Measurements from ENCODE around the gene AKR7A3.

AKR7A3 gene

DNA sequence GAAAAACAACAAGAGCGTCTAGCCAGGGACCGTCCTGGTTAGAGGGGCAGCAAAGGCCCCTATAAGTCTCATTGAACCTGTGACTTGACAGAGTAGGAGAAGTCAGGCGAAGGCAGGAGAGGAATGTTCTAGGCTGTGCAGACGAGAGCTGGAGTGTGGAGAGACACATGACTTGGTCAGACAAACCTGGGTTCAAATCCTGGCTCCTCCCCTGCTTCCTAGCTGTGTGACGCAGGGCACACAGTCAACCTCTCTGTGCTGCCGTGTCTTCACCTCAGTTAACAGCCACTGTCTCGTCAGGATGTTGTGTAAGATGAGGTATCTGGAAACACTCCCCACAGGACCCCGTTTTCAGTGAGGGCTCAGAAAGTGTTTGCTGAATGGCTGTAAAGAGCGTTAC lies 39.2 kb upstream of the AKR7A3 start:
- H3K4me3 ChIP-seq (replicated peaks; ENCODE audit: low read depth, low read length), result no peak overlapping the region
- TF ChIP-seq, protein P1, sequence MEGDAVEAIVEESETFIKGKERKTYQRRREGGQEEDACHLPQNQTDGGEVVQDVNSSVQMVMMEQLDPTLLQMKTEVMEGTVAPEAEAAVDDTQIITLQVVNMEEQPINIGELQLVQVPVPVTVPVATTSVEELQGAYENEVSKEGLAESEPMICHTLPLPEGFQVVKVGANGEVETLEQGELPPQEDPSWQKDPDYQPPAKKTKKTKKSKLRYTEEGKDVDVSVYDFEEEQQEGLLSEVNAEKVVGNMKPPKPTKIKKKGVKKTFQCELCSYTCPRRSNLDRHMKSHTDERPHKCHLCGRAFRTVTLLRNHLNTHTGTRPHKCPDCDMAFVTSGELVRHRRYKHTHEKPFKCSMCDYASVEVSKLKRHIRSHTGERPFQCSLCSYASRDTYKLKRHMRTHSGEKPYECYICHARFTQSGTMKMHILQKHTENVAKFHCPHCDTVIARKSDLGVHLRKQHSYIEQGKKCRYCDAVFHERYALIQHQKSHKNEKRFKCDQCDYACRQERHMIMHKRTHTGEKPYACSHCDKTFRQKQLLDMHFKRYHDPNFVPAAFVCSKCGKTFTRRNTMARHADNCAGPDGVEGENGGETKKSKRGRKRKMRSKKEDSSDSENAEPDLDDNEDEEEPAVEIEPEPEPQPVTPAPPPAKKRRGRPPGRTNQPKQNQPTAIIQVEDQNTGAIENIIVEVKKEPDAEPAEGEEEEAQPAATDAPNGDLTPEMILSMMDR (IDR thresholded peaks at IDR 0.05; ENCODE audit: insufficient read depth, low read length, poor library complexity, severe bottlenecking), result no peak
- DNase-seq (ENCODE audit: extremely low read depth, insufficient read length), result no peak
- H3K36me3 ChIP-seq (ENCODE audit: control insufficient read depth, insufficient read depth, low read length), result peaks cover 6% of the 10 kb centered on the region
- no peaks in the 10 kb centered on the region for H3K27me3 ChIP-seq (replicated peaks; ENCODE audit: control insufficient read depth, insufficient read depth, low read length)

DNA sequence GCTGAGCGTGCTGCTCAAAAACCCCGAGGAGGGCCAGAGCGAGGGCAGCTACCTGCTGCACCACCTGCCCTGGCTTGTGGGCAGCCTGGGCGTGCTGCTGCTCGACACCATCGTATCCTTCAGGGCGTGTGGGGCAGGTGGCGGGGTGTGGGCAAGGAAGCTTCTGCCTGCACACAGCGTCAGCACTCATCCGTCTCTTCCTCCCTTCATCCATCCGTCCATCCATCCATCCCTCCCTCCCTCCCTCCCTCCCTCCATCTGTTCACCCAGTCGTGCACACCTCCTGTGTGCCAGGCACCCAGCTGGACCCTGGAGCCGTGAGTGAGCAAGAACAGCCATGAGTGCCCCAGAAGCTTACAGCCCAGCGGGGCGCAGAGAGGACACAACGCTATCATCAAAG lies 38.7 kb upstream of the AKR7A3 start:
- TF ChIP-seq, protein P1 (IDR thresholded peaks at IDR 0.05; ENCODE audit: insufficient read depth, low read length, poor library complexity, severe bottlenecking), result no peak
- Histone ChIP-seq H3K27me3 (replicated peaks; ENCODE audit: control insufficient read depth, insufficient read depth, low read length) (no peaks in the 10 kb centered on the region), H3K36me3 (ENCODE audit: control insufficient read depth, insufficient read depth, low read length) (peaks cover 6% of the 10 kb centered on the region), H3K4me3 (replicated peaks; ENCODE audit: low read depth, low read length) (no peak overlapping the region)
- DNase-seq (ENCODE audit: extremely low read depth, insufficient read length), result no peak

DNA sequence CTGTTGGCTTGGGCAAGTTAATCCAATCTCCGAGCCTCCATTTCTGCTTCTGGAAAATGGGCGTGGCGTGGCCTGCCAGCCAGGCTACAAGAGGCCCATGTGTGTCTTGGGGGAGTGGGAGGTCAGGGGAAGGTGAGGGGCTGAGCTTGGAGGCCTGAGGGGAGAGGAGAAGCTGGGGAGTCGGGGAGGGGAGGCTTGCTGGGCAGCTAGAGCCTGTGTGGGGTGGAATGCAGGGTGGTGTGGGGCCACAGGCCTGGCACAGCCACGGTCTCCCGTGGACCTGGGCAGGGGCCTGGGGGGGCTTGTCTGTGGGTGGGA lies 38.1 kb upstream of the AKR7A3 start:
- Histone ChIP-seq H3K36me3 (ENCODE audit: control insufficient read depth, insufficient read depth, low read length) (peaks cover 6% of the 10 kb centered on the region), H3K27me3 (replicated peaks; ENCODE audit: control insufficient read depth, insufficient read depth, low read length) (no peaks in the 10 kb centered on the region), H3K4me3 (replicated peaks; ENCODE audit: low read depth, low read length) (no peak overlapping the region)
- TF ChIP-seq, protein P1 (IDR thresholded peaks at IDR 0.05; ENCODE audit: insufficient read depth, low read length, poor library complexity, severe bottlenecking), result no peak
- DNase-seq (ENCODE audit: extremely low read depth, insufficient read length), result no peak

DNA sequence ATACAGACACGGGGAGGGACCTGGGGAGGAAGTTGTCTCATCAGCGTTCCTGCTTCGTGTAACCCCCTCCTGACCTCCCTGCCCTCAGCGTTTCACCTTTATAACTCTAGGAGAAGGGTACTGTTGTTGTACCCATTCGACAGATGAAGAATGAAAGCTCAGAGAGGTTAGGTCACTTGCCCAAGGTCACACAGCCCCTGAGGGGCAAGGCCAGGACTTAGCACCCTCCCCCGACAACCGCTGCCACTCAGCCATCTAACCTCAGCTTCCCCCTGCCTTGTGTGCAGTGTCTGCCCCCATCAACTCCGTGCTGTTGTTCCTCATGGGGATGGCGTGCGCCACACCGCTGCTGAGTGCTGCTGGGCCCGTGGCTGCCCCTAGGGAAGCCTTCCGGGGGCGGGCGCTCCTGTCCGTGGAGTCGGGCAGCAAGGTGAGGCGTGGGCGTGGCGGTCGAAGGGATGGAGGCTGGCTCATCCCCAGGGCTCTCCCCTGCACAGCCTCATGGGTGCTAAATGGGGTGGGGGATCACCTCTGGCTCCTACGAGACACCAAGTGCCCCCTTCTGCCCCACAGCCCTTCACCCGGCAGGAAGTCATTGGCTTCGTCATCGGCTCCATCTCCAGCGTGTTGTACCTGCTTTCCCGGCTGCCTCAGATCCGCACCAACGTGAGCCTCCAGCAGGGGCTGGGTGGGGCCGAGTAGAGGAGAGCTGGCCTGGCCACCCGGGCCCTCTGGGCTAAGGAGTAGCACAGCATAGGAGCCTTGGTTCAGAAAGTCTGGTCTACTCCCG lies 37.6 kb upstream of the AKR7A3 start:
- TF ChIP-seq, protein P1 (IDR thresholded peaks at IDR 0.05; ENCODE audit: insufficient read depth, low read length, poor library complexity, severe bottlenecking), result no peak
- H3K36me3 ChIP-seq (ENCODE audit: control insufficient read depth, insufficient read depth, low read length), result peaks cover 6% of the 10 kb centered on the region
- DNase-seq (ENCODE audit: extremely low read depth, insufficient read length), result no peak

DNA sequence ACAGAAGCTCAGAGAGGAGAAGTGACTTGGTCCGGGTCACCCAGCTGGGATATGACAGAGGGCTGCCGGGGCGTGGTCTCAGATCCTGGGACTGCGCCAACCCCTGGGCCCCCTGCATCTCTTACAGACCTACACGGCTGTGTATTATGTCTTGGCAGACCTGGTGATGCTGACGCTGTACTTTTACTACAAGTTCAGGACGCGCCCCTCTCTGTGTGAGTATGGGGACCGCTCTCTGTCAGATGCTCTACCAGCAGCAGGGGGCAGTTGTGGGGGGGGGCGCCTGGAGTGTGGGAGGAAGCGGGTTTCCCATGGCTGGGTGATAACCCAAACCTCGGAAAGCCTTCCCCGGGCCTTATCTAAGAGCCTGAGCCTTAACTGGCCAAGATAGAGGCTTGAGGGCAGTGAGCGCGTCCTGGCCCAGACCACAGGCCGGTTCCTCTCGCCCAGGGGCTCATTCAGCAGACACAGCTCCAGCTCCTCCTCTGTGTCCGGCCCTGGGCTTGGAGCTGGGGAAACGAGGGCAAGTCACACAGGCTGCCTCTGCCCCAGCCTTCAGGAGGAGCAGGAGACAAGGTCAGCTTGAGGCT lies 36.9 kb upstream of the AKR7A3 start:
- DNase-seq (ENCODE audit: extremely low read depth, insufficient read length), result no peak
- TF ChIP-seq, protein P1 (IDR thresholded peaks at IDR 0.05; ENCODE audit: insufficient read depth, low read length, poor library complexity, severe bottlenecking), result no peak
- H3K27me3 ChIP-seq (replicated peaks; ENCODE audit: control insufficient read depth, insufficient read depth, low read length), result no peaks in the 10 kb centered on the region
- no peak overlapping the region for H3K4me3 ChIP-seq (replicated peaks; ENCODE audit: low read depth, low read length)
- peaks cover 6% of the 10 kb centered on the region for H3K36me3 ChIP-seq (ENCODE audit: control insufficient read depth, insufficient read depth, low read length)

More for the DNA sequence above, 37.6 kb upstream of the AKR7A3 start:
- H3K4me3 ChIP-seq (replicated peaks; ENCODE audit: low read depth, low read length), result no peak overlapping the region
- no peaks in the 10 kb centered on the region for H3K27me3 ChIP-seq (replicated peaks; ENCODE audit: control insufficient read depth, insufficient read depth, low read length)
